Keratinocyte (primary cell): ENCODE measurements around the gene KRT14. TPM values are rescaled to one million over a fixed set of nuclear protein-coding genes. Genes with fewer than 3 reads are reported as not detected.

ENCODE experiments used
- DNase-seq: peaks from one replicate; pipeline ENCODE4 v3.0.0-alpha.2; 2011; ENCODE audit warnings: low read depth, missing footprints, low spot score
- FAIRE-seq: peaks from 2 replicates; lab custom pipeline; 2011; peaks lifted over from hg19 to GRCh38; lab: Jason Lieb, UNC
- H2AFZ ChIP-seq: 2 replicates; pipeline ENCODE4 v1.6.0; 2012; ENCODE audit warnings: low read length, control low read depth, inconsistent platforms; ENCODE audit not compliant: control insufficient read depth
- H3K27ac ChIP-seq: 2 replicates; pipeline ENCODE4 v1.5.1; 2011; ENCODE audit warnings: low read length; ENCODE audit not compliant: control insufficient read depth, insufficient read depth
- H3K27me3 ChIP-seq: 3 replicates; pipeline ENCODE4 v1.6.0; 2011; ENCODE audit warnings: low read length; ENCODE audit not compliant: control insufficient read depth, insufficient read depth; ENCODE audit errors: extremely low read depth
- H3K36me3 ChIP-seq, 2 experiments: 2 replicates in 1 of 2; 3 replicates in 1 of 2; pipeline ENCODE4 v1.5.1; 2011; ENCODE audit warnings: low read length in 2 of 2, mild to moderate bottlenecking in 1 of 2; ENCODE audit not compliant: control insufficient read depth in 2 of 2, insufficient read depth in 2 of 2; ENCODE audit errors: extremely low read depth in 1 of 2
- H3K4me1 ChIP-seq: 3 replicates; pipeline ENCODE4 v1.5.1; 2011; ENCODE audit warnings: low read length; ENCODE audit not compliant: control insufficient read depth, insufficient read depth; ENCODE audit errors: extremely low read depth
- H3K4me2 ChIP-seq: 3 replicates; pipeline ENCODE4 v1.6.0; 2011; ENCODE audit warnings: low read depth, low read length; ENCODE audit not compliant: control insufficient read depth, insufficient read depth; ENCODE audit errors: extremely low read depth
- H3K4me3 ChIP-seq, 3 experiments: fragments of 200-600 bp in 1 of 3; sonication (generic) in 1 of 3; 2 replicates in 2 of 3; 3 replicates in 1 of 3; pipeline ENCODE4 v1.5.1; 2011 to 2016; ENCODE audit warnings: low read length in 3 of 3, mild to moderate bottlenecking in 3 of 3, control low read depth in 2 of 3, inconsistent platforms in 1 of 3, low read depth in 1 of 3, mixed read lengths in 1 of 3, mixed run types in 1 of 3, moderate library complexity in 1 of 3; ENCODE audit not compliant: control insufficient read depth in 2 of 3, insufficient read depth in 2 of 3; ENCODE audit errors: extremely low read depth in 1 of 3
- H3K79me2 ChIP-seq: 2 replicates; pipeline ENCODE4 v1.6.0; 2012; ENCODE audit warnings: low read length; ENCODE audit not compliant: control insufficient read depth, insufficient read depth
- H3K9ac ChIP-seq: 3 replicates; pipeline ENCODE4 v1.6.0; 2011; ENCODE audit warnings: low read length; ENCODE audit not compliant: control insufficient read depth, insufficient read depth; ENCODE audit errors: extremely low read depth
- H3K9me1 ChIP-seq: 3 replicates; pipeline ENCODE4 v1.6.0; 2011; ENCODE audit warnings: low read length; ENCODE audit not compliant: control insufficient read depth, insufficient read depth; ENCODE audit errors: extremely low read depth
- H3K9me3 ChIP-seq: 2 replicates; pipeline ENCODE4 v1.5.1; 2012; ENCODE audit warnings: low read depth, low read length; ENCODE audit not compliant: control insufficient read depth
- H4K20me1 ChIP-seq: 3 replicates; pipeline ENCODE4 v1.6.0; 2011; ENCODE audit warnings: low read length; ENCODE audit not compliant: control insufficient read depth, insufficient read depth; ENCODE audit errors: extremely low read depth
- EZH2 ChIP-seq: IDR thresholded peaks from one replicate; pipeline ENCODE4 v1.6.1; 2012; ENCODE audit warnings: inconsistent platforms, mild to moderate bottlenecking, low read length, moderate library complexity
- dilution Hi-C: fragments of 300-500 bp; cut with MboI; formaldehyde crosslinking; loops from one replicate; pipeline ENCODE4 v1.7.0; 2020; ENCODE audit warnings: low sequenced_read_pairs; ENCODE audit not compliant: extremely low pct_ligation_motif_present
- polyA plus RNA-seq, 5 experiments: library from polyadenylated mRNA; depleted of rRNA in 3 of 5; stranded (reverse) in 3 of 5; stranded (forward) in 1 of 5; unstranded in 1 of 5; fragments of >200 nt; gene quantifications; 1 replicate in 1 of 5; 2 replicates in 3 of 5; 3 replicates in 1 of 5; pipeline versions ENCODE4 v1.2.1 to v1.2.3, GENCODE V29; 2011 to 2012; ENCODE audit warnings: missing spikeins in 2 of 5, low read depth in 1 of 5, low replicate concordance in 1 of 5
- TF ChIP-seq, protein P1 (sequence below), 3 experiments: IDR thresholded peaks in 1 of 3; conservative IDR thresholded peaks in 1 of 3; optimal IDR thresholded peaks in 1 of 3; 2 replicates in 2 of 3; 3 replicates in 1 of 3; pipeline versions ENCODE3 to v1.5.1; 2011; ENCODE audit warnings: low read length in 3 of 3, mild to moderate bottlenecking in 3 of 3, moderate library complexity in 2 of 3, control low read depth in 1 of 3, inconsistent platforms in 1 of 3; ENCODE audit not compliant: insufficient read depth in 2 of 3; ENCODE audit errors: extremely low read depth in 1 of 3

The KRT14 gene
- polyA plus RNA-seq, 1 donor (not counting 4 experiments of a cell fraction or from before 2014, with no cell fraction given), result 26,041 TPM

- FAIRE-seq, result no peak
These were observed 14.9 kb downstream of the KRT14 start, which contains the start of gene KRT9 for GRCh38 chr17:41571561-41572434. KRT9 (minus strand) TSS chr17:41572059; CDS start chr17:41571992, 67 bp downstream.

GRCh38 chr17:41567317-41567716, 19.4 kb downstream of the KRT14 start:
- Histone ChIP-seq H3K36me3 (no peaks in the 10 kb centered on the region), H3K79me2 (no peaks in the 10 kb centered on the region), H3K27me3 (no peaks in the 10 kb centered on the region), H4K20me1 (no peaks in the 10 kb centered on the region), H3K4me2 (no peak overlapping the region), H2AFZ (no peak overlapping the region), H3K4me3 (no peak overlapping the region), H3K9me3 (no peaks in the 10 kb centered on the region), H3K9ac (no peak overlapping the region), H3K27ac (no peak overlapping the region), H3K9me1 (no peaks in the 10 kb centered on the region), H3K4me1 (peaks cover 4% of the 10 kb centered on the region)
- TF ChIP-seq, protein P1, sequence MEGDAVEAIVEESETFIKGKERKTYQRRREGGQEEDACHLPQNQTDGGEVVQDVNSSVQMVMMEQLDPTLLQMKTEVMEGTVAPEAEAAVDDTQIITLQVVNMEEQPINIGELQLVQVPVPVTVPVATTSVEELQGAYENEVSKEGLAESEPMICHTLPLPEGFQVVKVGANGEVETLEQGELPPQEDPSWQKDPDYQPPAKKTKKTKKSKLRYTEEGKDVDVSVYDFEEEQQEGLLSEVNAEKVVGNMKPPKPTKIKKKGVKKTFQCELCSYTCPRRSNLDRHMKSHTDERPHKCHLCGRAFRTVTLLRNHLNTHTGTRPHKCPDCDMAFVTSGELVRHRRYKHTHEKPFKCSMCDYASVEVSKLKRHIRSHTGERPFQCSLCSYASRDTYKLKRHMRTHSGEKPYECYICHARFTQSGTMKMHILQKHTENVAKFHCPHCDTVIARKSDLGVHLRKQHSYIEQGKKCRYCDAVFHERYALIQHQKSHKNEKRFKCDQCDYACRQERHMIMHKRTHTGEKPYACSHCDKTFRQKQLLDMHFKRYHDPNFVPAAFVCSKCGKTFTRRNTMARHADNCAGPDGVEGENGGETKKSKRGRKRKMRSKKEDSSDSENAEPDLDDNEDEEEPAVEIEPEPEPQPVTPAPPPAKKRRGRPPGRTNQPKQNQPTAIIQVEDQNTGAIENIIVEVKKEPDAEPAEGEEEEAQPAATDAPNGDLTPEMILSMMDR (optimal IDR thresholded peaks at IDR 0.05 in 1 of 3, IDR thresholded peaks at IDR 0.05 in 1 of 3, conservative IDR thresholded peaks at IDR 0.05 in 1 of 3; ENCODE audit: extremely low read depth in 1 of 3, insufficient read depth in 2 of 3, low read length in 3 of 3), result no peak
- no peak for TF ChIP-seq EZH2
- FAIRE-seq, result no peak
- dilution Hi-C loops, result no loop called here
- DNase-seq, result no peak

More at GRCh38 chr17:41571561-41572434, 14.9 kb downstream of the KRT14 start, which contains the start of gene KRT9:
- no peak within 1 kb of the TSS for H3K9ac ChIP-seq
- H3K27me3 ChIP-seq, result no peaks in the 10 kb centered on the region
- H3K79me2 ChIP-seq, result no peaks in the 10 kb centered on the region
- no peak for TF ChIP-seq EZH2
- TF ChIP-seq, protein P1 (optimal IDR thresholded peaks at IDR 0.05 in 1 of 3, IDR thresholded peaks at IDR 0.05 in 1 of 3, conservative IDR thresholded peaks at IDR 0.05 in 1 of 3; ENCODE audit: extremely low read depth in 1 of 3, insufficient read depth in 2 of 3, low read length in 3 of 3), result no peak
- H3K27ac ChIP-seq, result no peak within 1 kb of the TSS
- dilution Hi-C loops, result no loop called here
- H3K4me2 ChIP-seq, result peak within 1 kb of the TSS; percentile 6
- no peak within 1 kb of the TSS for H3K4me3 ChIP-seq
- no peaks in the 10 kb centered on the region for H3K36me3 ChIP-seq
- peaks cover 10% of the 10 kb centered on the region for H3K4me1 ChIP-seq
- H2AFZ ChIP-seq, result no peak within 1 kb of the TSS
- no peaks in the 10 kb centered on the region for H4K20me1 ChIP-seq
- H3K9me3 ChIP-seq, result no peaks in the 10 kb centered on the region
- DNase-seq, result no peak
- no peaks in the 10 kb centered on the region for H3K9me1 ChIP-seq
